Measurements from ENCODE around the gene TNS4.
"Not testable (repeated sequence)": the region's sequence is repeated elsewhere in the genome, so short reads cannot be mapped to it uniquely, and the experiment has no call there.

Gene TNS4

GRCh38 chr17:40547079-40547784, 45.8 kb upstream of the TNS4 start:
- no peaks in the 10 kb centered on the region for H3K36me3 Mint-ChIP-seq (ENCODE audit: low read depth)
- peak overlapping the region in 1 of 3 experiments; percentile 54 for H3K4me3 Mint-ChIP-seq
- TF ChIP-seq CTCF (IDR thresholded peaks at IDR 0.05; ENCODE audit: unreplicated experiment in 3 of 3), result no peak
- peak overlapping the region; percentile 34 to 98 (median 81) for H3K27ac Mint-ChIP-seq
- peaks cover 3% of the 10 kb centered on the region for H3K27me3 Mint-ChIP-seq (ENCODE audit: low read depth)
- H3K4me1 Mint-ChIP-seq, result peaks cover 90% of the 10 kb centered on the region
- H3K9me3 Mint-ChIP-seq, result no peaks in the 10 kb centered on the region

- H3K9me3 Mint-ChIP-seq; H3K27me3 Mint-ChIP-seq (ENCODE audit: low read depth); H3K4me3 Mint-ChIP-seq; H3K36me3 Mint-ChIP-seq (ENCODE audit: low read depth): not testable (repeated sequence)
- Mint-ChIP-seq H3K27ac (peak overlapping the region in 2 of 3 experiments; percentile 78 to 98), H3K4me1 (peaks cover 90% of the 10 kb centered on the region)
Measured at GRCh38 chr17:40546497-40546896, 45.1 kb upstream of the TNS4 start.

- peak overlapping the region; percentile 53 to 98 (median 93) for H3K27ac Mint-ChIP-seq
Measured at GRCh38 chr17:40545660-40546059, 44.2 kb upstream of the TNS4 start.

GRCh38 chr17:40542558-40543411, 41.4 kb upstream of the TNS4 start:
- no peak for TF ChIP-seq CTCF (IDR thresholded peaks at IDR 0.05; ENCODE audit: unreplicated experiment in 3 of 3)
- H3K27me3 Mint-ChIP-seq (ENCODE audit: low read depth), result peaks cover 3% of the 10 kb centered on the region
- peaks cover 72% of the 10 kb centered on the region for H3K4me1 Mint-ChIP-seq
- H3K36me3 Mint-ChIP-seq (ENCODE audit: low read depth), result no peaks in the 10 kb centered on the region
- no peaks in the 10 kb centered on the region for H3K9me3 Mint-ChIP-seq
- H3K27ac Mint-ChIP-seq, result peak overlapping the region; percentile 93 to 99 (median 99)
- H3K4me3 Mint-ChIP-seq, result peak overlapping the region in 2 of 3 experiments; percentile 27 to 55

More at GRCh38 chr17:40545660-40546059, 44.2 kb upstream of the TNS4 start:
- Mint-ChIP-seq H3K36me3 (ENCODE audit: low read depth) (no peaks in the 10 kb centered on the region), H3K4me3 (peak overlapping the region in 1 of 3 experiments; percentile 72), H3K9me3 (no peaks in the 10 kb centered on the region), H3K27me3 (ENCODE audit: low read depth) (peaks cover 3% of the 10 kb centered on the region), H3K4me1 (peaks cover 87% of the 10 kb centered on the region)
- TF ChIP-seq CTCF (IDR thresholded peaks at IDR 0.05; ENCODE audit: unreplicated experiment in 3 of 3), result no peak

- H3K27me3 Mint-ChIP-seq (ENCODE audit: low read depth), result peaks cover 3% of the 10 kb centered on the region
- no peak for TF ChIP-seq CTCF (IDR thresholded peaks at IDR 0.05; ENCODE audit: unreplicated experiment in 3 of 3)
- H3K4me1 Mint-ChIP-seq, result peaks cover 72% of the 10 kb centered on the region
- peak overlapping the region in 2 of 3 experiments; percentile 55 to 56 for H3K4me3 Mint-ChIP-seq
- no peaks in the 10 kb centered on the region for H3K36me3 Mint-ChIP-seq (ENCODE audit: low read depth)
- peak overlapping the region; percentile 93 to 99 (median 99) for H3K27ac Mint-ChIP-seq
- no peaks in the 10 kb centered on the region for H3K9me3 Mint-ChIP-seq
Measured at GRCh38 chr17:40541873-40542557, 40.6 kb upstream of the TNS4 start.

Data from nephron (organoid).